Vagina (tissue), 2 donors: ENCODE data around the gene NLRP7. TPM values are rescaled to one million over a fixed set of nuclear protein-coding genes. Genes with fewer than 3 reads are reported as not detected.
"Not testable (repeated sequence)": the region's sequence is repeated elsewhere in the genome, so short reads cannot be mapped to it uniquely, and the experiment has no call there.

Experiments
- DNase-seq, 2 donors: peaks; one replicate each; pipeline ENCODE4 v3.0.0-alpha.2; 2017; ENCODE audit errors: extremely low spot score in 2 of 2
- H3K27ac ChIP-seq: fragments of 200-600 bp; sonication (generic); one replicate; pipeline ENCODE4 v1.5.1; 2019
- H3K27me3 ChIP-seq: fragments of 200-600 bp; sonication (generic); one replicate; pipeline ENCODE4 v1.5.1; 2019
- H3K36me3 ChIP-seq, 2 donors: fragments of 200-600 bp; sonication (generic); one replicate each; pipeline ENCODE4 v1.5.1; 2017 to 2019
- H3K4me1 ChIP-seq: fragments of 200-600 bp; sonication (generic); one replicate; pipeline ENCODE4 v1.5.1; 2019
- H3K4me3 ChIP-seq, 2 donors: fragments of 200-600 bp; sonication (generic); 1 replicate in 1 of 2; 2 replicates in 1 of 2; pipeline ENCODE4 v1.5.1; 2016 to 2019
- H3K9me3 ChIP-seq: fragments of 200-600 bp; sonication (generic); one replicate; pipeline ENCODE4 v1.5.1; 2019
- CTCF ChIP-seq, 3 experiments: fragments of 450-650 bp in 2 of 3; fragments of 200-600 bp in 1 of 3; sonication (generic) in 1 of 3; IDR thresholded peaks; one replicate each; pipeline ENCODE4 v1.5.1; 2017 to 2019; ENCODE audit warnings: antibody characterized with exemption in 3 of 3, mild to moderate bottlenecking in 2 of 3, moderate library complexity in 2 of 3
- POLR2A ChIP-seq, 2 donors: fragments of 450-650 bp; IDR thresholded peaks; one replicate each; pipeline ENCODE4 v1.6.1; 2017; ENCODE audit warnings: antibody characterized with exemption in 2 of 2, mild to moderate bottlenecking in 2 of 2, moderate library complexity in 2 of 2
- POLR2AphosphoS5 ChIP-seq, 2 donors: sonication (generic); formaldehyde crosslinking; IDR thresholded peaks; one replicate each; pipeline ENCODE4 v1.9.0; 2017; ENCODE audit warnings: antibody characterized with exemption in 2 of 2, mild to moderate bottlenecking in 2 of 2, low read depth in 1 of 2; ENCODE audit not compliant: insufficient read depth in 1 of 2
- intact Hi-C: fragments of 100-400 bp; cut with DNase I; formaldehyde crosslinking; loops from one replicate; pipeline ENCODE4 v1.15.1; 2023
- total RNA-seq: library from RNA; depleted of rRNA; stranded (reverse); fragments of >200 nt; gene quantifications from one replicate; pipeline ENCODE4 v1.2.3, GENCODE V29; 2016

Gene NLRP7
- total RNA-seq, 1 donor from 2014 or later, result not detected

- intact Hi-C loops, result no loop called here
- Histone ChIP-seq H3K4me1 (no peaks in the 10 kb centered on the region), H3K4me3 (no peak overlapping the region), H3K27ac (no peak overlapping the region), H3K36me3 (no peaks in the 10 kb centered on the region), H3K27me3 (no peaks in the 10 kb centered on the region), H3K9me3 (no peaks in the 10 kb centered on the region)
- DNase-seq, result no peak
- TF ChIP-seq POLR2A (IDR thresholded peaks at IDR 0.05) (no peak), CTCF (IDR thresholded peaks at IDR 0.05) (no peak), POLR2AphosphoS5 (IDR thresholded peaks at IDR 0.05; ENCODE audit: insufficient read depth in 1 of 2, low read depth in 1 of 2) (no peak)
Observed at GRCh38 chr19:54902061-54902460, 45.3 kb downstream of the NLRP7 start.

GRCh38 chr19:54901153-54901552, 46.2 kb downstream of the NLRP7 start:
- H3K4me3 ChIP-seq, H3K9me3 ChIP-seq, H3K36me3 ChIP-seq, H3K27me3 ChIP-seq, H3K4me1 ChIP-seq, DNase-seq, H3K27ac ChIP-seq, intact Hi-C loops: not testable (repeated sequence)

- intact Hi-C loops, H3K9me3 ChIP-seq, H3K4me1 ChIP-seq, H3K27me3 ChIP-seq, H3K27ac ChIP-seq, H3K36me3 ChIP-seq, H3K4me3 ChIP-seq, DNase-seq: not testable (repeated sequence)
Observed at GRCh38 chr19:54899646-54900045, 47.7 kb downstream of the NLRP7 start.

- intact Hi-C loops, result not testable (repeated sequence)
Observed at GRCh38 chr19:54898685-54899084, 48.6 kb downstream of the NLRP7 start.

GRCh38 chr19:54896036-54896435, 51.3 kb downstream of the NLRP7 start:
- Histone ChIP-seq H3K27ac (no peak overlapping the region), H3K27me3 (no peaks in the 10 kb centered on the region), H3K9me3 (no peaks in the 10 kb centered on the region), H3K4me1 (no peaks in the 10 kb centered on the region), H3K4me3 (no peak overlapping the region), H3K36me3 (no peaks in the 10 kb centered on the region)
- intact Hi-C loops, result no loop called here
- TF ChIP-seq CTCF (IDR thresholded peaks at IDR 0.05) (no peak), POLR2A (IDR thresholded peaks at IDR 0.05) (no peak), POLR2AphosphoS5 (IDR thresholded peaks at IDR 0.05; ENCODE audit: insufficient read depth in 1 of 2, low read depth in 1 of 2) (no peak)
- no peak for DNase-seq

More at GRCh38 chr19:54898685-54899084, 48.6 kb downstream of the NLRP7 start:
- not testable (repeated sequence) for H3K4me3 ChIP-seq, H3K36me3 ChIP-seq, DNase-seq, H3K9me3 ChIP-seq, H3K27ac ChIP-seq, H3K27me3 ChIP-seq, H3K4me1 ChIP-seq

- H3K27ac ChIP-seq, H3K27me3 ChIP-seq, H3K4me1 ChIP-seq, H3K9me3 ChIP-seq, DNase-seq, intact Hi-C loops, H3K36me3 ChIP-seq, H3K4me3 ChIP-seq: not testable (repeated sequence)
Observed at GRCh38 chr19:54894106-54894505, 53.2 kb downstream of the NLRP7 start.

GRCh38 chr19:54893406-54893805, 53.9 kb downstream of the NLRP7 start:
- Histone ChIP-seq H3K4me3 (no peak overlapping the region), H3K27ac (no peak overlapping the region), H3K9me3 (no peaks in the 10 kb centered on the region), H3K27me3 (no peaks in the 10 kb centered on the region), H3K36me3 (no peaks in the 10 kb centered on the region), H3K4me1 (no peaks in the 10 kb centered on the region)
- no peak for TF ChIP-seq CTCF (IDR thresholded peaks at IDR 0.05)
- no peak for TF ChIP-seq POLR2AphosphoS5 (IDR thresholded peaks at IDR 0.05; ENCODE audit: insufficient read depth in 1 of 2, low read depth in 1 of 2)
- TF ChIP-seq POLR2A (IDR thresholded peaks at IDR 0.05), result no peak
- DNase-seq, result no peak
- intact Hi-C loops, result no loop called here
